Activated CD8-positive, alpha-beta T cell treated with anti-CD3 and anti-CD28 coated beads for 36 hours (primary cell): ENCODE results near the gene SESTD1. TPM values are rescaled to one million over a fixed set of nuclear protein-coding genes. Genes with fewer than 3 reads are reported as not detected.
"Not testable (repeated sequence)": the region's sequence is repeated elsewhere in the genome, so short reads cannot be mapped to it uniquely, and the experiment has no call there.

Source experiments
- ATAC-seq: fragments of 200-7000 bp; cut with Tn5 transposase; one replicate; pipeline ENCODE4 v1.10.0; 2021; ENCODE audit warnings: mild to moderate bottlenecking, moderate library complexity
- CTCF ChIA-PET: fragments of 350-600 bp; sonication (Branson Sonifier 250); formaldehyde crosslinking; loops from one replicate; lab custom pipeline; 2021; ENCODE audit warnings: antibody characterized with exemption; lab: Charles Lee
- POLR2A ChIA-PET: fragments of 350-600 bp; sonication (Branson Sonifier 250); formaldehyde crosslinking; loops from one replicate; lab custom pipeline; 2021; ENCODE audit warnings: antibody characterized with exemption; lab: Charles Lee
- DNase-seq: peaks from one replicate; pipeline ENCODE4 v3.0.0-alpha.2; 2020
- H3K27ac Mint-ChIP-seq: one replicate; pipeline ENCODE4 v1.8.0; 2021; ENCODE audit warnings: mild to moderate bottlenecking, mixed read lengths
- H3K27me3 Mint-ChIP-seq: one replicate; pipeline ENCODE4 v1.8.0; 2021; ENCODE audit warnings: mixed read lengths
- H3K36me3 Mint-ChIP-seq: one replicate; pipeline ENCODE4 v1.8.0; 2021; ENCODE audit warnings: low read depth, mixed read lengths
- H3K4me1 Mint-ChIP-seq: one replicate; pipeline ENCODE4 v1.8.0; 2021; ENCODE audit warnings: low read depth, mixed read lengths
- H3K4me3 Mint-ChIP-seq: one replicate; pipeline ENCODE4 v1.8.0; 2021; ENCODE audit warnings: mild to moderate bottlenecking, moderate library complexity, mixed read lengths
- H3K9me3 Mint-ChIP-seq: one replicate; pipeline ENCODE4 v1.8.0; 2021; ENCODE audit warnings: mixed read lengths
- intact Hi-C: fragments of 100-400 bp; cut with micrococcal nuclease; formaldehyde crosslinking; loops from one replicate; pipeline ENCODE4 v1.10.0; 2022
- total RNA-seq, 2 experiments: library from RNA; stranded (reverse); gene quantifications; one replicate each; pipeline ENCODE4 v1.2.3, GENCODE V29; 2021
- TF ChIP-seq, protein P1 (sequence below): fragments of 200-600 bp; IDR thresholded peaks from one replicate; pipeline ENCODE4 v1.8.0; 2022; ENCODE audit warnings: antibody characterized with exemption, mild to moderate bottlenecking

SESTD1 gene
- total RNA-seq, 2 experiments from 2014 or later = 2.6 to 5.6 TPM

DNA sequence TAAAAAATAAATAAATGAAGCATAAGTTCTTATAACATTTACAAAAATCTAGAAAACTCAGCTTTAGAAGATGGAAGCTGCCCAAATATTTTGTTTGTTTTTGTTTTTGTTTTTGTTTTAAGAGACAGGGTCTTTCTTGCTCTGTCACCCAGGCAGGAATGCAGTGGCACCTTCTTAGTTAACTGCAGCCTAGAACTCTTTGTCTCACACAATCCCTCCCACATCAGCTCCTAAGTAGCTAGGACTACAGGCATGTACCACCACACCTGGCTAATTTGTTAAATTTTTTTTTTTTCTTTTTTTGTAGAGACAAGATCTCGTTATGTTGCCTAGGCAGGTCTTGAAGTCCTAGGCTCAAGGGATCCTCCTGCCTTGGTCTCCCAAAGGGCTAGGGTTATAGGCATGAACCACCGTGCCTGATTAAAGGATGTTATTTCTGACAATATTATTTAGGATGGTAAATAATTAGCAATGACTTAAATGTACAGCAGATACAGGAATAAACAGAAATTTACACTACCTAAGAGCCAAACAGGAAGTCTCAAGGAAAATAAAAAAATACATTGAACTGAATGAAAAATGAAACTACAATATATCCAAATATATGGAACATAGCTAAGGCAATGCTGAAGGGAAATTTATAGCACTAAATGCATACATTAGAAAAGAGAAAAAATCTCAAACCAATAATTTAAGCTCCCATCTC, 17.2 kb downstream of the SESTD1 start:
- DNase-seq (no peak), ATAC-seq (no peak)
- no peak overlapping the region for H3K27ac Mint-ChIP-seq
- H3K27me3 Mint-ChIP-seq = no peaks in the 10 kb centered on the region
- ChIA-PET CTCF (no interaction called here), POLR2A (no interaction called here)
- TF ChIP-seq, protein P1, sequence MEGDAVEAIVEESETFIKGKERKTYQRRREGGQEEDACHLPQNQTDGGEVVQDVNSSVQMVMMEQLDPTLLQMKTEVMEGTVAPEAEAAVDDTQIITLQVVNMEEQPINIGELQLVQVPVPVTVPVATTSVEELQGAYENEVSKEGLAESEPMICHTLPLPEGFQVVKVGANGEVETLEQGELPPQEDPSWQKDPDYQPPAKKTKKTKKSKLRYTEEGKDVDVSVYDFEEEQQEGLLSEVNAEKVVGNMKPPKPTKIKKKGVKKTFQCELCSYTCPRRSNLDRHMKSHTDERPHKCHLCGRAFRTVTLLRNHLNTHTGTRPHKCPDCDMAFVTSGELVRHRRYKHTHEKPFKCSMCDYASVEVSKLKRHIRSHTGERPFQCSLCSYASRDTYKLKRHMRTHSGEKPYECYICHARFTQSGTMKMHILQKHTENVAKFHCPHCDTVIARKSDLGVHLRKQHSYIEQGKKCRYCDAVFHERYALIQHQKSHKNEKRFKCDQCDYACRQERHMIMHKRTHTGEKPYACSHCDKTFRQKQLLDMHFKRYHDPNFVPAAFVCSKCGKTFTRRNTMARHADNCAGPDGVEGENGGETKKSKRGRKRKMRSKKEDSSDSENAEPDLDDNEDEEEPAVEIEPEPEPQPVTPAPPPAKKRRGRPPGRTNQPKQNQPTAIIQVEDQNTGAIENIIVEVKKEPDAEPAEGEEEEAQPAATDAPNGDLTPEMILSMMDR = no peak
- H3K36me3 Mint-ChIP-seq = no peaks in the 10 kb centered on the region
- H3K4me1 Mint-ChIP-seq = peaks cover 20% of the 10 kb centered on the region
- intact Hi-C loops = no loop called here
- H3K4me3 Mint-ChIP-seq = no peak overlapping the region
- peaks cover 5% of the 10 kb centered on the region for H3K9me3 Mint-ChIP-seq

DNA sequence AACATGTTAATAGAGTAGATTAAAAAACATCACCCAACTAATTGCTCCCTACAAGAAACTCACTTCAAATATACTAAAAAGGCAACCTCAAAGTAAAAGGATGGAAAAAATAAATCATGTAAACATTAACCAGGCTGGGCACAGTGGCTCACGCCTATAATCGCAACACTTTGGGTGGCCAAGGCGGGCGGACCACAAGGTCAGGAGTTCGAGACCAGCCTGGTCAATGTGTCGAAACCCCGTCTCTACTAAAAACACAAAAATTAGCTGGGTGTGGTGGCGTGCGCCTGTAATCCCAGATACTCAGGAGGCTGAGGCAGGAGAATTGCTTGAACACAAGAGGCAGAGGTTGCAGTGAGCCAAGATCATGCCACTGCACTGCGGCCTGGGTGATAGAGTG, 18.8 kb downstream of the SESTD1 start:
- H3K27ac Mint-ChIP-seq, H3K27me3 Mint-ChIP-seq, ATAC-seq, H3K36me3 Mint-ChIP-seq, DNase-seq, CTCF ChIA-PET, POLR2A ChIA-PET, H3K9me3 Mint-ChIP-seq, intact Hi-C loops, H3K4me3 Mint-ChIP-seq: not testable (repeated sequence)
- H3K4me1 Mint-ChIP-seq = peaks cover 13% of the 10 kb centered on the region

DNA sequence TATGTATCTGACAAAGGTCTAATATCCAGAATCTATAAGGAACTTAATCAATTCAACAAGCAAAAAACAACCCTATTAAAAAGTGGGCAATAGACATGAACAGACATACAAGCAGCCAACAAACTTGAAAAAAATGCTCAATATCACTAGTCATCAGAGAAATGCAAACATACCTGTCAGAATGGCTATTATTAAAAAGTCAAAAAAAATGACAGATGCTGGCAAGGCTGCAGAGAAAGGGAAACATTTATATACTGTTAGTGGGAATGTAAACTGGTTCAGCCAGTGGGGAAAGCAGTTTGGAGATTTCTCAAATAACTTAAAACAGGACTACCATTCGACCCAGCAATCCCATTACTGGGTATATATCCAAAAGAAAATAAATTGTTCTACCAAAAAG, 21.6 kb downstream of the SESTD1 start:
- DNase-seq (no peak), ATAC-seq (no peak)
- peaks cover 1% of the 10 kb centered on the region for H3K9me3 Mint-ChIP-seq
- peaks cover 19% of the 10 kb centered on the region for H3K4me1 Mint-ChIP-seq
- intact Hi-C loops = no loop called here
- ChIA-PET CTCF (no interaction called here), POLR2A (no interaction called here)
- TF ChIP-seq, protein P1 = no peak
- no peaks in the 10 kb centered on the region for H3K36me3 Mint-ChIP-seq
- H3K4me3 Mint-ChIP-seq = no peak overlapping the region
- H3K27me3 Mint-ChIP-seq = no peaks in the 10 kb centered on the region
- no peak overlapping the region for H3K27ac Mint-ChIP-seq

DNA sequence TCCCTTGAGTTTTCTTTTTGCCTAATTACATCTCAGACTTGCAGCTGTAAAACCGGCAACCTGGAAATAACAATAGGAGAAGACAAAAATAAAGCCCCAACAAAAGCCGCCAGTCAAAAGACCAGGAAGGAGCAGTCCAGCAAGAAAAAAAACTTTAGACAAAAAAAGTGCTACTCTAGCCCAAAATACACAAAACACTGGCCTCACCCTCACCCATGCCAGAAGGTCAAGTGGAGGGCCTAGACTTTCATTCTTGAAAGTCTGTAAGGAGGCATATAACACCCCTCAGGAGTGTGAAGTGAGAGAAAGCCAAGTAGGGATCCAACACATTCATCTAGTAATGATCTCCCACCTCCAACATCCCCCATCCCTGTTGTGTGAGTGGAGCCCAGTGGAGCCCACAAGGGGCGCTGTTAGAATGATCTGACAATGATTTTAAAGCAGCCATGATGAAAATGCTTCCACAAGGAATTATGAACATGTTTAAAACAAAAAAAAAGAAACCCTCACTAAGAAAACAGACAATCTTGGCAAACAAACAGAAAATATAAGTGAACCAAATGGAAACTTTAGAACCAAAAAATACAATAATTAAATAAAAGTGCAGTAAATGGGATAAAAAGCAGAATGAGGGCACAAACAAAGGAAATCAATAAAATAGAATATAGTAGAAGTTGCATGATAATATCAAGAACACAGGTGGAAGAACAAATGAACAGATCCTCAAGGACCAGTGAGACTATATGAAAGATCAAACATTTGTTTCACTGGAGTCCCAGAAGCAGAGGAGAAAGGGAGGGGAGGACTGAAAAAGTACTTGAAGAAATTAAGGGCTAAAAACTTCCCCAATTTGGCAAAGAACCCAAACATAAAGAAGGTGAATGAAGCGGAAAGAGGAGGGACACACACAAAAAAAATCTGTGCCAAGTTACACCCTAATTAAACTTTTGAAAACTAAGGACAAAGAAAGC, 23.9 kb downstream of the SESTD1 start:
- TF ChIP-seq, protein P1 = no peak
- ChIA-PET CTCF (no interaction called here), POLR2A (interaction anchor here (0.6 to 1.1 kb wide), 2 partner anchors 12 to 26 kb away, joined by 3 read pairs; no protein-coding TSS in a partner anchor)
- ATAC-seq = no peak
- H3K27ac Mint-ChIP-seq = no peak overlapping the region
- no peak overlapping the region for H3K4me3 Mint-ChIP-seq
- no peaks in the 10 kb centered on the region for H3K9me3 Mint-ChIP-seq
- H3K4me1 Mint-ChIP-seq = peaks cover 19% of the 10 kb centered on the region
- DNase-seq = no peak
- intact Hi-C loops = no loop called here
- H3K27me3 Mint-ChIP-seq = no peaks in the 10 kb centered on the region
- no peaks in the 10 kb centered on the region for H3K36me3 Mint-ChIP-seq

DNA sequence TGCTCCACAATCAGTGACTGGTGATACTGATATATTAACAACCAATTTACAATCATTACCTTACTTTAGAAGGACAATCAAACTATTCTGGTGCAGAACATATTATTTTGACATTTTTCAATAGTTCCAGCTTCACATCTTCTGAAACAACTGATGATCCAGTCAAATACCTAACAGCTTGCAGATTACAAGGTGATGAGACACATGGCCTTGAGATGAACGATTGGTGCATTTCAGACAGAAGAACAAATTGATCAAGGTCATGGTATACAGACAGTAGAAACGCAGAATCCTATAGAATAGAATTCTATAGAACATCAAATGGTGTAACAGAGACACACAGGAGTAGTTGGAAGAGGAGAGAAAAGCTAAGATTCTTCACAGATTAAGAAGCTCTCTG, 24.8 kb downstream of the SESTD1 start:
- ATAC-seq (no peak), DNase-seq (no peak)
- H3K4me1 Mint-ChIP-seq = peaks cover 19% of the 10 kb centered on the region
- H3K36me3 Mint-ChIP-seq = no peaks in the 10 kb centered on the region
- no peak overlapping the region for H3K4me3 Mint-ChIP-seq
- no peaks in the 10 kb centered on the region for H3K9me3 Mint-ChIP-seq
- H3K27ac Mint-ChIP-seq = peak overlapping the region; percentile 14
- intact Hi-C loops = no loop called here
- no peaks in the 10 kb centered on the region for H3K27me3 Mint-ChIP-seq
- ChIA-PET POLR2A (interaction anchor here (0.6 to 1.1 kb wide), 2 partner anchors 13 to 27 kb away, joined by 3 read pairs; no protein-coding TSS in a partner anchor), CTCF (interaction anchor here (0.9 to 1.5 kb wide), 2 partner anchors 20 to 21 kb away, joined by 3 to 4 read pairs; no protein-coding TSS in a partner anchor)
- TF ChIP-seq, protein P1 = no peak
